Lung (tissue), 12 donors: ENCODE measurements around the gene GOLGA3. TPM values are rescaled to one million over a fixed set of nuclear protein-coding genes. Genes with fewer than 3 reads are reported as not detected.

Experiments used
- ATAC-seq: fragments of 200-7000 bp; cut with Tn5 transposase; one replicate; pipeline ENCODE4 v1.9.1; 2020; ENCODE audit warnings: moderate number of reproducible peaks; ENCODE audit not compliant: insufficient read depth, low FRiP score
- DNase-seq, 3 donors: peaks; one replicate each; pipeline ENCODE4 v3.0.0-alpha.2; 2013 to 2017
- H3K27ac ChIP-seq, 2 donors: one replicate each; pipeline ENCODE4 v1.5.1; 2013; ENCODE audit warnings: mild to moderate bottlenecking in 2 of 2, moderate library complexity in 2 of 2, control low read depth in 1 of 2, inconsistent platforms in 1 of 2, low read depth in 1 of 2, low read length in 1 of 2
- H3K27me3 ChIP-seq, 3 donors: one replicate each; pipeline ENCODE4 v1.5.1; 2013; ENCODE audit warnings: low read length in 2 of 3; ENCODE audit not compliant: control insufficient read depth in 3 of 3, insufficient read depth in 3 of 3
- H3K36me3 ChIP-seq, 4 donors: one replicate each; pipeline ENCODE4 v1.5.1; 2013; ENCODE audit warnings: low read length in 4 of 4, mild to moderate bottlenecking in 1 of 4, moderate library complexity in 1 of 4; ENCODE audit not compliant: control insufficient read depth in 4 of 4, insufficient read depth in 4 of 4
- H3K4me1 ChIP-seq, 5 donors: one replicate each; pipeline ENCODE4 v1.5.1; 2013; ENCODE audit warnings: low read length in 5 of 5, mild to moderate bottlenecking in 2 of 5, moderate library complexity in 1 of 5; ENCODE audit not compliant: control insufficient read depth in 5 of 5, insufficient read depth in 5 of 5
- H3K4me3 ChIP-seq: one replicate; pipeline ENCODE4 v1.5.1; 2013; ENCODE audit warnings: mild to moderate bottlenecking, control low read depth, moderate library complexity
- H3K9ac ChIP-seq, 2 donors: one replicate each; pipeline ENCODE4 v1.5.1; 2013; ENCODE audit warnings: low read length in 2 of 2, control low read depth in 1 of 2; ENCODE audit not compliant: insufficient read depth in 1 of 2
- H3K9me3 ChIP-seq, 4 donors: one replicate each; pipeline ENCODE4 v1.5.1; 2013; ENCODE audit warnings: low read length in 3 of 4, mild to moderate bottlenecking in 1 of 4, moderate library complexity in 1 of 4; ENCODE audit not compliant: control insufficient read depth in 4 of 4, insufficient read depth in 3 of 4
- WGBS, 2 donors: extraction: QIAGEN DNeasy Blood & Tissue Kit; methylation state at CpG; one replicate each; pipeline ENCODE4 v1.1.7; 2013; 5-methylcytosine and 5-hydroxymethylcytosine counted together
- polyA plus RNA-seq, 2 donors: library from polyadenylated mRNA; stranded (reverse); fragments of 200-250 nt; gene quantifications; one replicate each; pipeline ENCODE4 v1.2.1, GENCODE V29; 2013
- total RNA-seq, 2 donors: library from RNA; depleted of rRNA in 1 of 2; stranded (reverse); fragments of >200 nt in 1 of 2; gene quantifications; one replicate each; pipeline ENCODE4 v1.2.1, GENCODE V29; 2014 to 2021
- TF ChIP-seq, protein P1 (sequence below): IDR thresholded peaks from 2 replicates; pipeline ENCODE4 v1.5.1; 2012; ENCODE audit warnings: mild to moderate bottlenecking; ENCODE audit errors: control extremely low read depth, extremely low read depth
- donor health status: control.
- donor health status: control.
- donor health status: Bipolar disorder and iron deficiency.
- donor health status: healthy.
- donor health status: DM: yes; HTN: yes; CAD: no.

Gene GOLGA3
- total and polyA plus RNA-seq, 4 donors: 17.5 to 81.1 (median 35.7) TPM

DNA sequence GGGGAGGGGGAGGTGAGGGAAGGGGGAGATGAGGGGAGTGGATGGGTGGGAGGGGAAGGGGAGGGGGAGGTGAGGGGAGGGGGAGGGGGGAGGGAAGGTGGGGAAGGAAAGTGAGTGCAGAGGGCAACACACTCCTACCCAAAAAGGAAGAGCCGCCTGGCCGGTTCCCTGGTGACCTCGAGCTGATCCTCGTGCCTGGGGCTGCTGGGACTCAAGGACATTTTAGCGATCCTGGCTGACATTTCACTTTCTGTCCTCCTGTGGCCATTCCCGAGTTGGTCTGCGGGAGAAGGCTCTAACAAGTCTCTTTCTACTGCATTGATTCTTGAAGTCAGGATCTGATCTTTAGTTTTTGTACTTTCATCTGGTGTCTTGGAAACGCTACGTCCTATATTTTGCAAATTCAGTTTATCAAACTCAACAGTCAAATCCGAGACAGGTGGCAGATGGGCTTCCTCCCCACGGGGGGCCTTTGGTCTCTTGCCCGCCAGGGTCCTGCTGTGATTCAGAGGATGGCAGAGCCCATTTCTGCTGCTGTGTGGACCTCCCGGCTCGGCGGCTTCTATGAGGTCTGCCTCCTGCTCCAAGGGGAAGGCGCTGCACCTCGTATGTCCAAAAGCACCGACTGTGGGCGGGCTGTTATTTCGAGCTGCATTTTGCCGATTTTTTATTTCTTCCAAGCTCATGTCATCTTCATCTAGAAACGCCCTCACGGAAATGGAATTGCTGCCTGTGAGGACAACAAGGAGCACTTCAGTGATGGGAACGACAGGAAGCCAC, 98.9 kb downstream of the GOLGA3 start:
- peaks cover 27 to 71% (median 48%) of the 10 kb centered on the region in 4 donors for H3K36me3 ChIP-seq
- H3K4me1 ChIP-seq: no peaks in the 10 kb centered on the region
- H3K27ac ChIP-seq: no peak overlapping the region
- ATAC-seq: no peak
- no peaks in the 10 kb centered on the region for H3K9me3 ChIP-seq
- WGBS, 2 donors: 87 to 89% methylated on average over 24 of the region's 24 CpGs
- no peaks in the 10 kb centered on the region for H3K27me3 ChIP-seq
- TF ChIP-seq, protein P1, sequence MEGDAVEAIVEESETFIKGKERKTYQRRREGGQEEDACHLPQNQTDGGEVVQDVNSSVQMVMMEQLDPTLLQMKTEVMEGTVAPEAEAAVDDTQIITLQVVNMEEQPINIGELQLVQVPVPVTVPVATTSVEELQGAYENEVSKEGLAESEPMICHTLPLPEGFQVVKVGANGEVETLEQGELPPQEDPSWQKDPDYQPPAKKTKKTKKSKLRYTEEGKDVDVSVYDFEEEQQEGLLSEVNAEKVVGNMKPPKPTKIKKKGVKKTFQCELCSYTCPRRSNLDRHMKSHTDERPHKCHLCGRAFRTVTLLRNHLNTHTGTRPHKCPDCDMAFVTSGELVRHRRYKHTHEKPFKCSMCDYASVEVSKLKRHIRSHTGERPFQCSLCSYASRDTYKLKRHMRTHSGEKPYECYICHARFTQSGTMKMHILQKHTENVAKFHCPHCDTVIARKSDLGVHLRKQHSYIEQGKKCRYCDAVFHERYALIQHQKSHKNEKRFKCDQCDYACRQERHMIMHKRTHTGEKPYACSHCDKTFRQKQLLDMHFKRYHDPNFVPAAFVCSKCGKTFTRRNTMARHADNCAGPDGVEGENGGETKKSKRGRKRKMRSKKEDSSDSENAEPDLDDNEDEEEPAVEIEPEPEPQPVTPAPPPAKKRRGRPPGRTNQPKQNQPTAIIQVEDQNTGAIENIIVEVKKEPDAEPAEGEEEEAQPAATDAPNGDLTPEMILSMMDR: no peak
- no peak for DNase-seq
- H3K4me3 ChIP-seq: no peak overlapping the region
- H3K9ac ChIP-seq: no peak overlapping the region

DNA sequence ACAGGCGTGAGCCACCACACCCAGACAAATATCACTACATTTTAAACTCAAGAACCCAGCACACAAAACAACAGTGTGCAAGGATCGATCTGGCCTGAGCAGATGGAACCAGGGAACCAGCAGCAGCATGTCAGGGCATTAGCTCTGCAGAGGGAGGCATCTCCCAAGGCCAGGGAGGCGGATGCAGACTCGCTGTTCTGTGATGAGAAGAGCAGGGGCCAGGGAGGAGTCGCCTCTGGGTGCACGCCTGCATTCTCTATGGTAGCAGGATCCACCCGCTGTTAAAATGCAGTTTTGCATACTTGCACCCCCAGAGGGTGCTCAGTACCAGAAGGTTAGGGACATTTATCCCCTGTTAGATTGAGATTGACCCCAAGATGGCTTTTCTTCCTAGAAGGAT, 100.2 kb downstream of the GOLGA3 start:
- WGBS, 2 donors: 98 to 100% methylated on average over 7 of the region's 7 CpGs
- Histone ChIP-seq H3K36me3 (peaks cover 23 to 73% (median 43%) of the 10 kb centered on the region in 4 donors), H3K4me1 (no peaks in the 10 kb centered on the region), H3K27me3 (no peaks in the 10 kb centered on the region), H3K9ac (no peak overlapping the region), H3K4me3 (no peak overlapping the region), H3K27ac (no peak overlapping the region), H3K9me3 (no peaks in the 10 kb centered on the region)
- TF ChIP-seq, protein P1: no peak
- ATAC-seq (no peak), DNase-seq (no peak)

DNA sequence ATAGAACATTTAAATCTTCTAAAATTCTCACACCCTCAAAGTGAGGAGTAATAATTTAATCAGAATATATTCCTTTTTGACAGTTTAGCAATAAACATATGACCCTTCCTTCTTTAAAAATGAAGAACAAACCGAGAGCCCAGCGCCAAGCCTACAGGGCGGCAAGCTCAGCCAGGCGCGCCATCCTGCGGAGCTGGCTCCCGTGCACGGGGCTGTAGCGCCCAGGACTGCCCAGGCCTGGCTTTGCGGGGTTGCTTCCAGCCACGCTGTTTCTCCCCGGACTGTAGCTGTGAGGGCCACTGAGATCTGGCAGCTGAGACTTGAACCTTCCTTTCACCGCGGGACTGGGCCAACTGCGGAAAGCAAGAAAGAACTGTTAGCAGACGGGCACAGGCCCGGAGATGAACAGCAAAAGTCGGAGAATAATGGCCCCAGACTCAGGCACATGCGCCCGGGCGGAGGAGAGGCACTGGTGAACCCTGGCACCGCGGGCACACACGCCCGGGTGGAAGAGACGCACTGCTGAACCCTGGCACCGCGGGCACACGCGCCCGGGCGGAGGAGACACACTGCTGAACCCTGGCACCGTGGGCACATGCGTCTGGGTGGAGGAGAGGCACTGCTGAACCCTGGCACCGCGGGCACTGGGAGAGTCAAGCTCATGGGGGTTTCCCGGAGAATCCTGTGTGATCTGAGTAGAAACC, 101.4 kb downstream of the GOLGA3 start:
- 95% methylated on average over 37 of the region's 37 CpGs for WGBS, 2 donors
- Histone ChIP-seq H3K4me3 (no peak overlapping the region), H3K4me1 (no peaks in the 10 kb centered on the region), H3K9ac (no peak overlapping the region), H3K27me3 (no peaks in the 10 kb centered on the region), H3K27ac (no peak overlapping the region), H3K9me3 (no peaks in the 10 kb centered on the region), H3K36me3 (peaks cover 21 to 70% (median 38%) of the 10 kb centered on the region in 4 donors)
- ATAC-seq (no peak), DNase-seq (no peak)
- TF ChIP-seq, protein P1: no peak
